ENCODE results near the gene CHST12.
A peak's percentile ranks its signal among the peaks of the same experiment; 100 is the strongest.
"Not testable (repeated sequence)": the region's sequence is repeated elsewhere in the genome, so short reads cannot be mapped to it uniquely, and the experiment has no call there.

The CHST12 gene

DNA sequence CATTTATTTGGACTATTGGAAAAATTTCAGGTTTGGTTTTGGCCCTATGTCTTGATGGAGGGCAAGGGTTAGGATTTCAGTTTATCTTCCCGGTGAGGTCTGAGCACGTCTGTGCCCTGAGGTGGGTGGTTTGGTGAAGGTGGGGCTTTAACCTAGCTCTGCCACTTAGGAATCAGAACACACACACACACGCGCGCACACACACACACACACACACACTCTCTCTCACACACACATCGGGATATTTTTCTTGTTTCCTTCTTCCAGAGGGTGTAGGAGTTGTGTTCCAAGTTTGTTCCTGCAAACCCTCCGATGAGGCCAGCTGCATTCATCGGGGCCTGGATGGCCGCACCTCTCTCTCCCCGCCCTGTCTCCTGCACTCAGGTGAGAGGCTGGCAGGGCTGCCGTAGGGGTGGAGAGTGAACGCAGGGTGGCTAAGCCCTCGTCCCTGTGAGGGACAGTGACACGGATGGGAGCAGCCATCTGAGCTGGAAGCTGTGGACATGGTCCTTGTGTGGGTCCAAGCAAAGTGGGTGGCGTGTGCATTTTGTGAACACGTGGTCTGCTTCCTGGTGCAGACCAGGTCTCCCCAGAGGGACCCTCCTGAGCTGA, 34.2 kb downstream of the CHST12 start:
- DNase-seq, result no peak

DNA sequence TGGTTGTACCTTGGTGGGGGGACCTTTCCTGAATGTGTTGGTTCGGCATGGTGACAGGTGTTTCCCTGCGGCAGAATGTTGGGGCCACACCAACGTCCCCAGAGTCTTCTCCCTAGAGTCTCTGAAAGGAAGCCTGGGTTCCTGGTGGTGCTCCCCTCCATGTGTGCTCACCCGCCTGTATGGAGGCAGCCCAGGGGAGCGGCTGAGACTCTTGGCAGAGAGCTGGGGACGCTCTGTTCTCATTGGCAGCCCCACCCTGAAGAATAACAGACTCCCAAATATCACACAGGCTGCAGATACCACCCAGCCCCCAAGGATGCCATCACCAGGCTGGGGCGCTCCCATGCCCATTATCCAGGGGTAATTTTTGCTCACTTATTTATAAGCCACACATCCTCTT, 34.8 kb downstream of the CHST12 start:
- no peak for DNase-seq

DNA sequence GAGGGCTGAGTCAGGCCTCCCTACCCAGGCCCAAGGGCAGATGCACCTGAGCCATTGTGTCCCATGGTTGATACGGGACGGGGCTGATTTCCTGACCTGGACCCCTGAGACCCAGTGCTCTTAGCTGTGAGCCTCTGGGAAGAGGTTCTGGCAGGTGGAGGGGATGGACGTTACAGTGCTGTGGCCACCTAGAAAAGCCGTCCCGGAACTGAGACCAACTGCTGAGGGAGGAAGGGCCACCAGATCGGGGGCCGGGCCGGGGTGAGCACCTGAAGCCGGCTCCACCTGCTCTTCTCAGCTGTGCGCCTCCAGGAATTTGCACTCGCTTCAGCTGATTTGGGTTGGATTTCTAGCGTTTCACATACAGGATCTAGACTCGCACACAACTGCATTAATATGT, 35.4 kb downstream of the CHST12 start:
- no peak for DNase-seq

DNA sequence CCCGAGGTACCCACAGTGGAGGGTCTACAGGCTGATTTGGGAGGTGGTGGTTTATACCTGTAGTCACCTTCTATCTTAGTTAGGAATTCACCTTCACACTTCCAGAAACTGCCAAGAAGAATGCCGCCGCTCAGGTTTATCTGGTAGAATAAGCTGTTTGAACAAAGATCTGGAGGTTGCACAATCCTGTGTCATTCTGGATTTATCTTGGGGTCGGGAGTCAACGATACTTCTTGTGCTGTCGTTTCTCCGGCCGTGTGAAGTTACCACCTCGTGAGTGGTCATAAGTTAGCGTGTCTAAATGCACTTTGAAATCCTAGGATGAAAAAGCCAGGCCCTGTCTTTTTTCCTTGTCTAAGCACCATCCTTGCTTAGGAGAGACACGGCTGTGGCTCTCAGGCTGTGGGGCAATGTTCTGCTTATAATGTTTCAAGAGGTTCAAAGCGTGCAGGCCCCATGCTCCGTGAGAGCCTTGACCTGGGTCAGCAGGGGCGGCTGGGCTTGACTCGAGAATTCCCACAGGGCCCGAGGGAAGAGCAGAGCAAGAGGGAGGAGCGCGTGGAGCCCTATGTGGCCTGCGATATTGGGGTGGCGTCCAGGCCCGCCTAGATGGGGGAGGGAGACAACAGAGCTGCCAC, 37.3 kb downstream of the CHST12 start:
- no peak for DNase-seq

DNA sequence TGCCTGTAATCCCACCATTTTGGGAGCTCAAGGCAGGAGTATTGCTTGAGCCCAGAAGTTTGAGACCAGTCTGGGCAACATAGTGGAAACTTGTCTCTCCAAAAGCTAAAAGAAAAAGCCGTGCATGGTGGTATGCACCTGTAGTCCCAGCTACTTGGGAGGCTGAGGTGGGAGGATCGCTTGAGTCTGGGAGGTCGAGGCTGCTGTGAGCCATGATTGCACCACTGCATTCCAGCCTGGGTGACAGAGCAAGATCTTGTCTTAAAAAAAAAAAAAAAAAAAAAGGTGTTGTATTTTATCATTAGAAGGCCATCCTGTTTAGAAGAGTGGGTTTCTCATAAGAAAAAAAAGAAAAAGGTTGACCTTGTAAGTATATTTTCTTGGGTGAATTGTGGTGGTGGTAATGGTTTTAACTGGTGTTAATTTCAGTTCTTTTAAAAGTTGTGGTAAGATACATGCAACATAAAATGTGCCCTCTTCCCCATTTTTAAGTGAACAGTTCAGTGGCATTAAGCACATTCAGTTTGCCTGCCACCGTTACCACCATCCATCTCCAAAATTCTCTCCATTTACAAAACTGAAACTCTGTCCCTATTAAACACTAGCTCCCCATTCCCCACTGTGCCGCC, 38.1 kb downstream of the CHST12 start:
- DNase-seq, result no peak

DNA sequence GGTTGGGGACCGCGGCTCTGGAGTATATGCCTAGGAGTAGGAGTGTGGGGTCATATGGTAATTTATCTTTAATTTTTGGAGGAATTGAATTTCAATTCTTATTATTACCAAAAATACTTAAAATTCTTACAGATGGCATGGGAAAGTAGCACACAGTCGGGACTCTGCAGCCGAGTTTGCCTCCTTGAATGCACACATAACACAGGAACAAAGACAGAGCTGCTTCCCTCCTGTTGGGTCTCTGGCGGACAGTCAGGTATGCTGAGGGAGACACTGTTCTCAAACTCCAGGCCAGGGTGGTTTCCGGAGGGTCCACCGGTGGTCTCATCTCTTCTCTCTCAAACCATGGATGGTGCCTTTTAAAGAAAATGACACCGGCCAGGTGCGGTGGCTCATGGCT, 40.1 kb downstream of the CHST12 start:
- DNase-seq, result no peak

DNA sequence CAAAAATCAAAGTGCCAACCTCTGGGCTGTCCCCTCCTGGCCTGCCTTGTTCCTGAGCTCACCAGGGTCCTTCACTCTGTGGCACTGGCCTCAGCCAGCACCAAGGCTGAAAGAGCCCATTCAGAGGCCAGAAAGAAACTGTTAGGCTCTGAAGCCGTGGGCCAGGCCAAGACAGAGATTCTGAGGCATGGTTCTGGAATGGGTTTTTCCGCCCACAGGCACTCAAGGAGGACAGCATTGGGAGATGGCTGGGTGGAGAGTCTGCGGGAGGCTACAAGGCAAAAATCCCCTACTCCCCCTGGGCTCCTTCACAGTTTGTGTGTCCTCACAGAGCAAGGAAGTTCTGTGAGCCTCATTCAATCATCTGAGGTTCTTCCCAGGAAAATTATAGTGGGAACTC, 41.1 kb downstream of the CHST12 start:
- DNase-seq, result no peak

DNA sequence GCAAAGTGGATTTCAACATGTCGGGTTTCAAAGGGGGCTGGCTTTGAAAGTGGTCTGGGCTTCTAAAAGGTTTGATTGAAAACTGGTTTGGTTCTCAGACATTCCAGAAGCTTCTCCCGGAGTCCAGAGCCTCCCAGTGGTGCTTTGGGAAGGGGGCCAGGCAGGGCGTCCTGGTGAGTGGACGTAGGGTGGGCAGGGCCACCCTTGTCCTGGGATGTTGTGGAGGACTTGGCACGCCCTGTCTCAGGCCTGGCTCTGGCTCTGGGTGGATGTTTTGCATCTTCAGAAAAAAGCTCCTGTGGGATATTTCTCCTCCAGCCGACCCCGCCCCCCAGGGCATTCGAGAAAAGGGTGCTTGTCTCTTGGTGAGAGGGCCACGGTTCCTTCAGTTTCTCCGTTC, 41.6 kb downstream of the CHST12 start:
- no peak for DNase-seq

DNA sequence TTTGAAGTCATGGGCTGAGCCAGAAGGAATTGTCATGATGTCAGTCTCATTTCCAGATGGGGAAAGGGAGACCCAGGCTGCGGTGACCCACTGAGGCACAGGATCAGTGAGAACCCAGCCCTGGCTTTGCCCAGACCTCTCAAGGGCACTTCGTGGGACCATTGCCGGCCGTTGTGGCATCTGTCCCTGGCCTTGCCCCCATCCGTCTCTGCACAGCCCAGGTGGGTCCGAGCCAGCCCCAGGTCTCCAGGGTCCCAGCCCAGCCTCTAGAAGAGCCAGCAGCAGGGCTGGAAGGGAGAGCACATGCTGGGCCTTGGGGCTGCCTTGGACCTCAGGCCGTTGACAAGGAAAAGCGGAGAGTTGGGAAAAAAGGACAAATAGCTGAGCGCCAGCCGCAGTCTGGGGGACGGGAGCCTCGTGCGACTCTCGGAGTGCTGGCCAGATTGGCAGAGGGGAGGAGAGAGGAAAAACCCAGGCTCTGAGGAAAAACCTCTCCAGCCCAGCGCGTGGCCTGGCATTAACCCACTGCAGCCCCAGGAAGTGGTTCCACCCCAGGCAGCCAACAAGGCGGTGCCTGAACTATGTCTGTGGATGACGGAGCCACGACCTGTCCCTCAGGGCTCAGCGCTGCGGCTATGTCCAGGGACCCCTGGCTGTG, 42.6 kb downstream of the CHST12 start:
- DNase-seq, result no peak

DNA sequence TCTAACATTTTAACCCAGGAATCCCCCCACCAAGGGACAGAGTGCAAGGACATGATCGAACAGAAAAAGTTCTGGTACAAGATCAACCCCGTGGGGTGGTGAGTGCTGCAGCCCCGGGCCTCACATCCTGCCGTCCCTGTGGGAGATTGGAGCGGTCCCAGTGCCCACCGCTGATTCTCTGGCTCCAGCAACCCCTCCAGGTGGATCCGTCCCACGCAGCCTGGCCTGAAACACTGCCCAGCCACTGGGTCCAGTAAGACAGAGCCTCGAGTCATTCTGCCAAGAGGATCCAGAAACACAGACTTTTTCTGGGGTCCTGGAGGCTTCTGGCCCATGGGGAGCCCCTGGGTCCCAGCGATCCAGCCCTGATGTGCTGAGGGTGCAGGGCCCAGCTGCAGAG, 43.3 kb downstream of the CHST12 start:
- DNase-seq, result no peak

DNA sequence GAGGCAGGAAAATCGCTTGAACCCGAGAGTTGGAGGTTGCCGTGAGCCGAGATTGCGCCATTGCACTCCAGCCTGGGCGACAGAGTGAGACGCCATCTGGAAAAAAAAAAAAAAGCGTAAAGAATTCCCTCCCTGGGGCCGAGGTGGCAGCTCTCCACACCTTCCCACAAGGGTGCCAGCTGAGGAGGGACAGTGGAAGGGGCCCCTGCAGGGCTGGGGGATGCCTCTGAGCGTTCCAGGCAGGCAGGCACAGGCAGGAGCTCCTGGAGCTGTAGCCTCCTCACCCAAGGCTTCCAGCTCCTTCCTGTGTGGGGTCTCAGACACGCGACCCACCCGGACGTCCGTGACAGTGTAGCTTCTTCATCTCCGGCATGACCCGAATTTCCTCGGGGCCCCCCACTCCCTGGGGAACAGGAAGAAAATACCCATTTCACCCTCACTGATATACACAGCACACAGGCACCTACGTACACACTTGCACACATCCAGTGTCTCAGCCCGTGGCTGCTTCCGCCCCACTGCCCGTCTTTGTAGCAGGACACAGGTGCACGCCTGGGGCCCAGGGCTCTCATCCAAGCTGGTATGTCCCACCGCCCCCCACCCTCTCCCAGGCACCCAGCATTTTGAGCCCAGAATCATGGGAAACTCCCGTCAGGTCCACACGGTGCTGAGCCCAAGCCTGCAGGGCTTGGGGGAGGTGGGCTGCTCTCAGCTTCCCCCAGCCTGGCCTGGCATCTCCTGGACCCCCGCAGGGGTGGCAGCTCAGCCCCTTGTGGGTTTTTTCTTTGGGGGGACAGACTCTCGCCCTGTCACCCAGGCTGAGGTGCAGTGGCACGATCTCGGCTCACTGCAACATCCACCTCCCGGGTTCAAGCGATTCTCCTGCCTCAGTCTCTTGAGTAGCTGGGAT, 47.0 kb downstream of the CHST12 start:
- no peak for DNase-seq

DNA sequence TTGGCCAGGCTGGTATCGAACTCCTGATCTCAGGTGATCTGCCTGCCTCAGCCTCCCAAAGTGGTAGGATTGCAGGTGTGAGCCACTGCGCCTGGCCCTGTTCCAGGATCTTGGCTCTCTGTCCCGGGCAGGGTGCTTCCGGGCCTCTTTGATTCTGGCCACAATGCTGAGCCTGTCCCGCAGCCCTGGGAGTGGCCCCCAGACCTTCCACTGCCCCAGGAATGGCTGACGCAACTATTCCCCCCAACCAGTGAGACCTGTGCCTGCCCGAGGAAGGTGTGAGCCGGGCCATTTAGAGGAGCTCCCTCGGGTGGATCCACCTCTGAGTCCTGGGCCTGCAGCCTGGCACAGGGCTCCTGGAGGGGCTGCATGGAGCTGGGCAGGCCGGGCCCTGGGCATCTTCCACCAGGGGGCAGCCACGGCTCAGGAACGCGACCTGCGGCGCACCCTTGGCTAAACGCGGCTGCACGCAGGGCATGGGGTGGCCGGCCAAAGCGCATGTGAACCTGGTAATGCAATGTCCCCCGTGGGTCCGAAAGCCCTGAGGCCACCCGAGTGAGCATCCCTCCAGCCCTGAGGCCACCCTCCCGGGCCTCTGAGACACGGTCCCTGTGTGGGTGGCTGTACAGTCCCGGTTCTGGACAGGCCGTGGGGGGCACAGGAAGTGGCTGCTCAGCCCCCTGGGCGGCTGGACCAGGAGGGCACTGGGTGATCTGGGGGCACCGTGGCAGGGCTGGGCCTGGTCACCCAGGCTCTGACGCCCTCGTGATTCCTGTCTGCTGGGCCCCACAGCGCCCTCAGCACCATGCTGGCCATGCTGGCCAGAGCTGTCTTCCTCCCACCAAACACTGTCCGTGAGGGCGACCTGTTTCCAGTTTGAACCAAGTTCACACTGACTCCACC, 48.0 kb downstream of the CHST12 start:
- DNase-seq, result peak; percentile 44 to 68 (median 66)

DNA sequence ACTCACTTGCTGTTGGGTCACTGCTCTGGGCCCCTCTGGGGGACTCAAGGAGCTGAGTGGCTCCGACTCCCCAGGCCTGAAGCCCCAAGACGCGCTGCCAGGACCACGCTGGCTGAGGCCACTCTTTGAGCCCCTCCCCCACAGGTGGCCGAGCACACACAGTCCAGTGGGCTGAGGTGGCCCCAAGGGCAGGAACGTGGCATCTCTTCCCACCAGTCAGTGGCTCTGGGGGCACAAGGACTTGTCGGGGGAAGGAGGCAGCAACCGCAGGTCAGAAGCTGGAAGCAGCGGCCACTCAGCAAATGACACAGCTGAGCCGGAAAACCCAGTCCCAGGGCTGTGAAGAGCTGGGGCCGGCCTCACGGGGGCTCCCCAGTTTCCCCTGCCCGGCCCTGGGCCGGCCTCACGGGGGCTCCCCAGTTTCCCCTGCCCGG, 48.7 kb downstream of the CHST12 start:
- DNase-seq, result no peak

DNA sequence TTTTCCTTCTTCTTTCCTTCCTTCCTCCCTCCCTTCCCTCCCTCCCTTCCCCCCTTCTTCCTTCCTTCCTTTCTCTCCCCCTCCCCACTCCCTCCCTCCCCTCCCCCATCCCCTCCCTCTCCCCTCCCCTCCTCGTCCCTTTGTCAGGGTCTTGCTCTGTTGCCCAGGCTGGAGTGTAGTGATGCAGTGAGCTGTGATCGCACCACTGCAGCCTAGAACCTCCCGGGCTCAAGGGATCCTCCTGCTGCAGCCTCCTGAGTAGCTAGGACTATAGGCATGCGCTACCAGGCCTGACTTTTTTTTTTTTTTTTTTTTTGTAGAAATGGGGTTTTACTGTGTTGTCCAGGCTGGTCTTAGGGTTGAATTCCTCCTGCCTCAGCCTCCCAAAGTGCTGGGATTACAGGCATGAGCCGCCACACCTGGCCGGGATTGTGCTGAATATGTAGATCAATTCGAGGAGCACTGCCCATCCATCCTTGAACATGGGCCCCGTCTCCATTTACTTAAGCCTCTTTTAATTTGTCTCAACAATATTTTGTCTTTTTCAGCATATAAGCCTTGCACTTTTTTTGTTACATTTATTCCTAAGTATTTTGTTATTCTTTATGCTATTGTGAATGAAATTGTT, 49.3 kb downstream of the CHST12 start:
- no peak for DNase-seq

DNA sequence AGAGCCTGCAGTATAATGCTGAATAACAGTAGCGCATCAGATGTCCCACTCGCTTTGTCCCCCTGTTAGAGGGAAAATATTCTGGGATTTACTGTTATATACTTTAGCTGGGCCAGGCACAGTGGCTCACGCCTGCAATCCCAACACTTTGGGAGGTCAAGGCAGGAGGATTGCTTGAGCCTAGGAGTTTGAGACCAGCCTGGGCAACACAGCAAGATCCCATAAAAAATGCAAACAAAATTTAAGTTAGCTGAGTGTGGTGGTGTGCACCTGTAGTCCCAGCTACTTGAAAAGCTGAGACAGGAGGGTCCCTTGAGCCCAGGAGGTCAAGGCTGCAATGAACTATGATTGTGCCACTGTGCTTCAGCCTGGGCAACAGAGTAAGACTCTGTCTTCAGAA, 50.4 kb downstream of the CHST12 start:
- not testable (repeated sequence) for DNase-seq

DNA sequence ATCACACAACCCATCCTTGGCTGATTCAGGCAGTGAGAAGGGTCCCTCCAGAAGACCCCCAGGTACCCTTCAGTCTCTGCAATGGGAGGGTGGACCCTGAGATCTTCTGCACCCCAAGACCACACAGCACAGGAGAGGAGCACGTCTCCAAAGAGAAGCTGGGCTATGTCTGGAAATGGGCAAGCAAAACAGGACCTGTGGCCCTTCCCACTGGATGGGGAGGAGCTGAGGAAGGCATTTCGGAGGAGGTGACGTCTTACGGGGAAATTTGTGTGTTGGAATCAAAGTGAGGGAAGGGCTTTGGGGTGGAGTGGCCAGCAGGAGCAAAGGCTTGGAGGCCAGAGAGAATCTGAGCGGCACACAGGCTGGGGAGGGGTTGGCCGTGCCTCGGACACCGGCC, 56.3 kb downstream of the CHST12 start:
- DNase-seq, result no peak

DNA sequence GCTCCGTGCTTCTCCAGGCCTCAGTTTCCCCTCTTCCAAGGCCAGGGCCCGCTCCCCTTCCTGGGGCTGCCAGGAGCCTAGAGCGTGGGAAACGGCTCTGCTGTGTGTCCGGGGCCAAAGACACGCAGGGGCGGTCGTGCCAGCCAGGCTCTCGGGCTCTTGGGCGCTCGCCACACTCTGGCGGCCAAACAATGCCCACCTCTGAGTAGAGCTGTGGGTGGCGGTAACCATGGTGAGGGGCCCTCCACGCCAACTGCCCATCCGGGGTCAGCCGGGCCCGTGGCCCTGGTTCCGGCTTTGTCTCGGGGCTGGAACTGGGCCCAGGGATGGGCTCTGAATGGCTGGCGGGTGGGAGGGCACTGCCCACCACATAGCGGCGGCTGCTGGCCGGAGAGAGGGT, 56.8 kb downstream of the CHST12 start:
- no peak for DNase-seq

DNA sequence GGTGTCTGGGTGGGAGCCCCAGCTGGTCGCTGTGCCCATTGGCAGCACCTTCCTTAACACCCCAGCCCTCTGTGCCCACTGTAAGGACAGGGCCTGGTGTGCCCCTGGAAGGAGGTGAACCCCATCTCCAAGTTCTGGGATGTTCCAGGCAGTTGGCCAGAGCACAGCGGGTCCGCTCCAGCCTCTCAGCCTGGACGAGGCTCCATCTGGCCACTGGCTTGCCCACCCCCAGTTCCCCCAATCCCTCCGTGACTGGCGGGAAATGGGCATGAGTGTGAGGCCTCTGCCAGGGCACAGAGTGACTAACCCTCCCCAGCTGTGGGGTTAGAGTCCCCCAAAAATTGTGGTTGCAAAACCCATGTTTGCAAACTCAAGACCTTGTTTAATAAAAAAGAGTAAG, 57.2 kb downstream of the CHST12 start:
- DNase-seq, result no peak

DNA sequence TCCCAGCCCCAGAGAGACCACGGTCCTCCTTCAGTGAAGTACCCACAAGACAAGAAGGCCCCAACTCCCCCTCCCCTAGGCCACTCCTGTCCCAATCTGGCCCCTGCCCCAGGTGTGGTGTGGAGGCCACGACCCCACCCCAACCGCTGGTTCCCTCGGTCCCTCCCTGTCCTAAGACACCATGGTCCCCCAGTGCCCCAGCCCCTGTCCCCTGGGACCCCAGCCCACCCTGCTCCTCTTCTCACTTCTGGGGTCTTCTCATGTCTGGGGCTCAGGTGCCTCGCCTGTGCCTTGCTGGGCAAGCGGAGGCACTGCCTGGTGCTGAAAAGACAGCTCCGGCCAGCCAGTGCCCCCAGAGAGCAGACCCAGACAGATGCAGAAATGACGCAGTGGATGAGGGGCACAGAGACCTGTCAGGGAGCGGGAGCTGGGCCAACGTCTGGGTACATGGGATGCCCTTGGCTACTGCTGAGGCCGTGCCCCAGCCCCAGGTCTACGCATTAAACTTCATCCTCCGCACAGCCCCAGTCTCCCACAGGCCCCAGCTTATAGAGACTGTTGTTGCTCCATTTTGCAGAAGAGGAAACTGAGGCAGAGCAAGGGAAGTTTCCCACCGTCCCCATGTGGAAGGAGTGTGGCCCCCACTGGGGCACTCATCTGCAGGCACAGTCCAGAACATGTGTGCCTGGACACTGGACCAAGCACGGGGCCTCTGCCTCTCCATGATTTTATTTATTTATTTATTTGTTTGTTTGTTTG, 58.0 kb downstream of the CHST12 start:
- DNase-seq, result no peak

DNA sequence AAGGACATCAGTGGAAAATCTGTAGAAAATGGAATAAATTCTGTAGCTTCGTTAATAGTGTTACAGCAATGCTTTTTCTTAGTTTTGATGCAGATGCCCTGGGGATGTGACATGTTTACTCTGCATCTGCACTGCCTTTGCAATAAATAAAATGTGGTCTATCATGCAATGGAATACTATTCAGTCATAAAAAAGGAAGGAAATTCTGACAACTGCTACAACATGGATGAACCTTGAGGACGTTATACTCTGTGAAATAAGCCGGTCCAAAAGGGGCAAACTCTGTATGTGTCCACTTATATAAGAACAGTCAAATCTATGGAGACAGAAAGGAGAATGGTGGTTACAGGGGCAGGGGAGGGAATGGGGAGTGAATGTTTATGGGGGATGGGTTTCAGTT, 59.3 kb downstream of the CHST12 start:
- DNase-seq, result no peak

DNA sequence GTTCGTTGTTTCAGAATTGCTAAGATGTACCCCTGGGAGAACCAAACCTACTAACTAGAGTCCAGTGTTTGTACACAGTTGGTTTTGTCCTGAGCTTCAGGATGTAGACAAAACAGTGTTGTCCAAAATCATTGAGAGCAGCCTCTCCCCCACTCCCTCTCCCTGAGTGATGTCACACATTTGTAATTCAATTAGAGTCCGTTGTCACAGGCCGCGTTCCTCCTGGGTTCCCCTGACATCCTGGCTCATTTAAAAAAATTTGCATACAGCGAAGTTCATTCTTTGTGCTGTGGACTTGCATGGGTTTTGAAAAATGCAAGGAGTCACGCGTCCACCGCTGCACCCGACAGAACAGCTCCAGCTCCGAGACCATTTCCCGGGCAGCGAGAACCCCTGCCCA, 62.5 kb downstream of the CHST12 start:
- no peak for DNase-seq

All from T-helper 1 cell (primary cell).